ENCODE results near the gene TMEM132D.
A peak's percentile ranks its signal among the peaks of the same experiment; 100 is the strongest.

The TMEM132D gene

DNA sequence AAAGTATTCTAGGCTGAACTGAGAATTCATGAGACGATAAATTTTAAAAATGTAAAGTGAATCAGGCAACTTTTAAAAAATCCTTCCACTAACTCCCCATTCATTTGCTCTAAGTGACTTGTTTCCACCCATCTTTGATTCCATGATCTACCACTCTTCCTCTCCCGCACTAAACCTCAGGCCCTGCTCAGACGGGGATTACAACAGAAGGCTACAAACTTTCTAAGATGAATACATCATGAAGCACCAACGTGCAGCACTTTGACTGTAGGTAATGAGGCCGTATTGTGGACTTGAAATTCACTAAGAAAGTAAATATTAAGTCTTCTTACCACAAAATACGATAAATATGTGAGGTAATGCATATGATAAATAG lies 30.0 kb downstream of the TMEM132D start:
- DNase-seq (ENCODE audit: low spot score): no peak

GRCh38 chr12:129873111-129873832 lies 30.6 kb downstream of the TMEM132D start:
- FAIRE-seq (no peak), DNase-seq (ENCODE audit: low spot score) (no peak)

More for the DNA sequence above, 30.0 kb downstream of the TMEM132D start:
- FAIRE-seq: no peak

DNA sequence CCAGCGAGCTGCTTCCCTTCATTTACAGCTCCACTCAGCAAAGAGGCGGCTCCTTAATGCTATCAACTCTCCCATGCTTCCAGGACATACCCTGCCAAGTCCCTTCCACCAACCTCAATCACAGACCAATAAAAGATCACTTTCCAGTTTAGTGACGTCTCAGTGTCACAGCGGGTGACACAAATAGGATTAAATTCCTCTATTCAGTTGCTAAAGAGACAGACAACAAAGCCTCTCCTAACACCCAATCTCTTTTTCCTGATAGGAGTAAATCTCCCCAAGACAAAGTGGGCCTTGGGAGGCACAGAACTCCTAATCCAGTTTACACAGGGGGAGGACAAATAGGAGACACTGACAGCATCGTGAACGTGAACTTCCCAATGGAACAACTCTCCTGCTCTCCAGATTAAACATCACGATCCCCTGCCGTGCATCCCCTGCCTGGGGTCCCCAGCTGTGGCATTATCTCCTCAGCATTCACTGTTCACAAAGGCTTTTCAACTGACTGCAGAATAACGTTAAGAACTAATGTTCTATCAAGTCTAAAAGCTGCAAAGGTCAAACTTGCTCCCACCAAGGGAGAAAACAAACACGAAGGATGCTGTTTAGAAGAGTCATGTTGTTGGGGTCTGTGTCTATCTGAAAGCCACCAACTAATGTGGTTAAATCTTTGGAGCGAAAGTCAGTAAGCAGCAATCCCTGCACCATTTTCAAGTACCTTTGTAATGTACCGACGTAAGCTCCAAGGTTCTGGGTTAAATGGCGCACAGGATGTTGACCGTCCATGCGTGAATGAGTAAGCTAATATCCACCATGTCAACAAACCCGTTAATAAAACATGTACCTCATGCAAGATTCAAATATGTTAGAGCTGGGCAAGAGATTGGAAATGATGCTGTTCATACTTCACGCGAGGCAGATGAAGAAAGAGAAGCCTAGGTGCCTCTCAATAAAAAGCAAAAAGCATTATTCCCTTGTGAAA lies 31.5 kb downstream of the TMEM132D start:
- FAIRE-seq (no peak), DNase-seq (ENCODE audit: low spot score) (no peak)

DNA sequence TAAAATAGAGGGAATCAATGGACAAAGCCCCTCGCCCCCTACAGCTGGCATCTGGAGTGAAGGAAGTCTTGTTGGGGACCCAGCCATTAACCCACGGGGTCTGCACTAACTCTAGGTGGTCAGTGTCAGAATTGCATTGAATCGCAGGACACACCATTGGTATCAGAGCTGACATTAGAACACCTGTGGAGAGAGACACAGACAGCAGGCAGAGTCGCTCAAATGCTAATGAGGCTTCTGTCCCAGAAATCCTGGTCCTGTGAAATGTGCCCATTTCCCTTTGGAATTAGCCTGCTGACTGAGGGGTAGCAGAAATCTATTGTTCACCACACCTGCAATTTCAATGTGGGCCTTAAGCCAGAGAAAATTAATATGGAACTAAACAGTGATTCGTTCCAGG lies 33.0 kb downstream of the TMEM132D start:
- DNase-seq (ENCODE audit: low spot score) (no peak), FAIRE-seq (no peak)

DNA sequence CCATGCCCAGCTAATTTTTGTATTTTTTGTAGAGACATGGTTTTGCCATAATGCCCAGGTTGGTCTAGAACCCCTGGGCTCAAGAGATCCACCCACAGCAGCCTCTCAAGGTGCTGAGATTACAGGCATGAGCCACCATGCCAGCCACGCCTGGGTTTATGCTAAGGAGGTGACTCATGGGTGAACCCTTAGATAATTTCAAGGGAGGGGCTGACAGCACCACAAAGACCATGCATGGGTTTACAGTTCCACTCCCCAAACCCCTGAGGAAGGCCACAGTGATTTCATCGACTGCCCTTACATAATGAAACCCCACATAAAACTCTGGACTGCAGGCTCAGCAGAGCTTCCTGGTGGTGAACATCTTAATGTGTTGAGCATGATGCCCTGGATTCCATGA lies 33.7 kb downstream of the TMEM132D start:
- FAIRE-seq: no peak
- DNase-seq (ENCODE audit: low spot score): no peak

DNA sequence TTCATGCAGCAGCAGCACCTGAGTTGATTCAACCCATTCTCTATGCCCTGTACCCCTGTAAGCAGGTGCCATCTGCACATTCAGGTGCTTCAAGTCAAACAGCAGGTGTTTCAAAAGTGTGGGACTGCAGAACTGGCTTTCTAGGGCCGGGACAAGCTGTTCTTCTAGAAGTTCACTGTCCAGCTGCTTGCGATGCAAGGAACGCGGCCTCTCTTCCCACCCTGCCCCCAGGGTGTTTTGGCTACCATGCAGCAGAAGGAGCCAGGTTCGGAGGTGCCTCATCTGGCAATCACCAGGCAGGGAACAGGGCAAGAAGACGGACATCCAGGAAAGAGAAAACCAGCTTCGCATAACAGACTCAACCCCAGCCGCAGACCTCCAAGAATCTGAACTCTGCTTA lies 35.2 kb downstream of the TMEM132D start:
- DNase-seq (ENCODE audit: low spot score): peak; percentile 30
- FAIRE-seq: no peak

- DNase-seq (ENCODE audit: low spot score) (no peak), FAIRE-seq (no peak)
Observed at GRCh38 chr12:129863938-129864337, 39.9 kb downstream of the TMEM132D start.

DNA sequence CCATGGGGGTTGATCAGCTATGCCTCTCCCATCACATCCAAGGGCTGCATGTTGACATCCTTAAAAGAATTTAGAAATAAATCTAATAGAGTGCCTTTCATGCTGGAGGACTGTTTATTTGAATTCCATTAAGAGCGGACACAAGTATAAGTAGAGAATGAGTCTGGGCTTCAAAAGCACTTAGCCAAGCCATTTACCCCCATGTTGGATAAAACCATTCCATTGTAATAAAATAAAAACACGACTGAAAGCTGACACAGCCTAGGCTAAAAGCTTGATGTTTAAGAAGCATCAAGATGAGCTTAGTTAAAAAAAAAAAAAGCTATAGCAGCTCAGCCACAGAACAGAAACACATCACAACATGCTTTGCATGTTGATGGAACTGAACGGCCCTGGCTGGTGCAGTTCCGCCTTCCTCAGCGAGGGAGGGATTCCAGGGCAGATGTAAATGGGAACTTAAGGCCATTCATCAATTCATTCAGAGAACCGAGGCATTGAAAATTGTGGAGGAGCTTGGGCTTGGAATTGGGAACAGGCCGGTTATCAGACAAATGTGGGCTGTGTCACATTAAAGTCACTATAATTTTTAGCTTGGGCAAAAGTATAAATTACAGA lies 41.2 kb downstream of the TMEM132D start:
- no peak for DNase-seq (ENCODE audit: low spot score)
- no peak for FAIRE-seq

GRCh38 chr12:129861951-129862350 lies 41.9 kb downstream of the TMEM132D start:
- FAIRE-seq (no peak), DNase-seq (ENCODE audit: low spot score) (no peak)

DNA sequence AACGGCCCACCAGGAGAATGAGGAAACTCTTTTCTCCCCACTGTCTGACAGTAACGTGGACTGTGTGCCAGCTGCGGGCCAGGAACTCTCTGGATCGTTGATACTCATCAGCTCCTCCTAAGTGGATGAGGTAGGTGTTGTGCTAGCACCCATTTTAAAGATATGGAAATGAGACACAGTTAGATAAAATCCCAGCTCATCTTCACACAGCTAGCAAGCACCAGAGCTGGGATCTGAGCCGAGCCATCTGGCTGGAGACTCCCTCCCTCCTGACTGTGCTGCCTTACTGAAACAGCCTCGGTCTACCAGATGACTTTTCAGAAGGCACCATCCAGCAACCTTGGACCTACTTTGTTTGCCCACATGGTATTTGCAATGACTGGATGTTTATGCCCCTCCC lies 49.2 kb downstream of the TMEM132D start:
- FAIRE-seq: no peak
- DNase-seq (ENCODE audit: low spot score): no peak

DNA sequence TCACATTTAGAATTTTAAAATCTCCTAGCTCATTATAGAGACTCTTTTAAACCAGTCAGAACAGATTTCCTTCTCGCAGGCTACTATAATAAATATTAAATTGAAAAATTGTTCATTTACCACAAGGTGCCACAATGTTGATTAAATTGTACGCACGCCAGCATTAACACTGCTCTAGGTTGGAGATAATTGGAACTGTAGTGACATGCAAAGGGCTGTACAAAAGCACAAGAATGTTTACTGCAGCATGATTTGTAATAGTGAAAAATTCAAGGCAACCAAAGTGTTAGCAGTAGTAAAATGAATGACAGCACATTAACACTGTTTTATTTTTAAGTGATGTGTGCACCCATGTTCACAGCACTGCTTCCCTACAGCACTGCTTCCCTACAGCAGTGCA lies 52.5 kb downstream of the TMEM132D start:
- FAIRE-seq (no peak), DNase-seq (ENCODE audit: low spot score) (no peak)

- no peak for FAIRE-seq
- DNase-seq (ENCODE audit: low spot score): no peak
Observed at GRCh38 chr12:129848876-129849275, 54.9 kb downstream of the TMEM132D start.

- DNase-seq (ENCODE audit: low spot score): no peak
- FAIRE-seq: no peak
Observed at GRCh38 chr12:129847063-129847462, 56.8 kb downstream of the TMEM132D start.

GRCh38 chr12:129844662-129845220 lies 59.1 kb downstream of the TMEM132D start:
- FAIRE-seq (no peak), DNase-seq (ENCODE audit: low spot score) (no peak)

DNA sequence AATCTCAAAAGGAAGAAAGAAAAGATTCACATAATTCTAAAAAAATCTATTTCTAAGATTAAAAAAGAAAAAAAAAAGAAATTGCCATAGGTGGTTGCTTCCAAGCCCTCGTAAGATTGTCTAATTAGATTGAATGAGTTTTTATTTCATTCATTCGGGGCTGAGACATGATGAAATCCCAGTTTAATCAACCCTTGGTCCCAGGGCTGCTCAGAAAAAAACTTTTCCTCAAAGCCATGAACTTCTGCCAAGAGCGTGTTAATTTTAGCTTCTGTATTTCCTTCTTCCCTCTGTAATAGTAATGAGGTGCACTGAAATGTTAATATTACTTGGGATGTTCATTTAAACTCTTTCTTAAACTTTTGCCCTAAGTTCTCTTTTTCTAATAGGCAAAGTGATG lies 62.6 kb downstream of the TMEM132D start:
- no peak for FAIRE-seq
- DNase-seq (ENCODE audit: low spot score): no peak

DNA sequence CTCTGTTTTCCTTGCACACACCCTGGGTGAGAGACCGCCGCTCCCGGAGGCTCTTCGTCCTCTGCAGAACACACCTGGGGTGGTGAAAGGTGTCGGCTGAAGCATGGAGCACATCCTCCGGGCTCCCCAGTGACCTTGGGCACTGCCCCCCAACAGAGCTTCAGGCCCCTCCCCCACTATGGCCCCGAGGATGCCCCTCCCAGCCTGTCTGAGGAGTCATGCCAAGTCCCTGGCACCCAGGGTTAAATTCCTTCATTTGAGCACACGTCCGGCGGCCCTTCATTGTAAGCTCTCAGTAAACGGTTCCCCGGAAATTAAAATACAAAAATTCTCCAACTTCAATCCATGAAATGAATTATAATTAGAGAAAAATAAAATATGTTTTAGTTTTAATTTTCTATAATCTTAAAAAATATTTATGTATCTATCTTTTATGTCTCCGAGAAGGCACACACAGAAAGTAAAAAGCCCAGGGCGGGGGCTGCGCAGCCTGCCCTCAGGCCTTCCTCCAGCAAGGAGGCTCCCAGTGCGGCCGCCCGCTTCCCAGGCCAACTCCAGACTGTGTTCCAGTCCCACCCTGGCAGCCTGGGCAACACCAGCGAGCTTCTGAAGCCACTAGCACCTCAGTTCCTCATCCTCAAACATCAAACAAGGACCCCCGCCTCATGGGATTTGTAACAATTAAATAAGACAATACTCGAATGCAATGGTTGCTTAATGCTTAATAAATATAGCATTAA lies 63.5 kb downstream of the TMEM132D start:
- DNase-seq (ENCODE audit: low spot score): no peak
- FAIRE-seq: no peak

DNA sequence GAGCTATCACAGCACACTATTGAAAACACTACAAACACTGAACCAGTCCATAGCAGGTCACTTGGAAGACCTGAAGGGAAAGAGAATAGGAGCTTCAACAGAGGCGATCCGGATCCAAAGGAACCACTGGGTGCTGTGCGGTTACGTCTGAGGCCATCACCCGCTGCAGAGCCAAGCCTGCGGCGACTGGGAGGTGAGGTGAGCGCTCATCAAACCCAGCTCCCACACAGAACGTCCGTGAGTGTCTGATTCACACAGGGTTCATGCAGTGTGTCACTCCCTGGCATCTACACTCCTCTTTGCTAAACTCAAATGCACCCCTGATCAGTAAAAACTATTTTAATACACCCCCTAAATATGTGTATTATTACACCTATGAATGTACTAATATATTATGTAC lies 64.1 kb downstream of the TMEM132D start:
- DNase-seq (ENCODE audit: low spot score): peak; percentile 18
- FAIRE-seq: no peak

DNA sequence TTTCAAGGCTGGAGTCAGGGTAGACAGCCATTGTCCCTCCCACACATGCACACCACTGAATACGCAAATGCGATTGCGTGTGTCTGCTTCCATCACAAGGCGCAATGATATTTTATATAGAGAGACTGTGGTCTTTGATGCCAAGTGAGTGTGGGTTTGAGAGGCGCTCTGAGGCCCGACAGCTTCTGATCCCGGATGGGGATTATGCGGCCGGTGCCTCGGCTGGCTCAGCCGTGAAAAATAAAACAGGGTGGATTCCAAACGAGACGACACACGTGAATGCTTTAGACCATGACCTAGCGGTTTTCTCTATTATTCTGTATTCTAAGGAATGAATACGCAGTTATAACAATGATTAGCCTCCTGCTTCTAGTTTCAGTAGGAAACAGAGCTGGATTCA lies 72.5 kb downstream of the TMEM132D start:
- DNase-seq (ENCODE audit: low spot score) (no peak), FAIRE-seq (no peak)

GRCh38 chr12:129830796-129831195 lies 73.0 kb downstream of the TMEM132D start:
- FAIRE-seq (no peak), DNase-seq (ENCODE audit: low spot score) (no peak)

- DNase-seq (ENCODE audit: low spot score): no peak
- FAIRE-seq: no peak
Observed at GRCh38 chr12:129827866-129828384, 75.9 kb downstream of the TMEM132D start.

Data from urothelium cell line (cell line).